ENCODE measurements around the gene NUP93.
"Not testable (repeated sequence)": the region's sequence is repeated elsewhere in the genome, so short reads cannot be mapped to it uniquely, and the experiment has no call there.

NUP93 gene

DNA sequence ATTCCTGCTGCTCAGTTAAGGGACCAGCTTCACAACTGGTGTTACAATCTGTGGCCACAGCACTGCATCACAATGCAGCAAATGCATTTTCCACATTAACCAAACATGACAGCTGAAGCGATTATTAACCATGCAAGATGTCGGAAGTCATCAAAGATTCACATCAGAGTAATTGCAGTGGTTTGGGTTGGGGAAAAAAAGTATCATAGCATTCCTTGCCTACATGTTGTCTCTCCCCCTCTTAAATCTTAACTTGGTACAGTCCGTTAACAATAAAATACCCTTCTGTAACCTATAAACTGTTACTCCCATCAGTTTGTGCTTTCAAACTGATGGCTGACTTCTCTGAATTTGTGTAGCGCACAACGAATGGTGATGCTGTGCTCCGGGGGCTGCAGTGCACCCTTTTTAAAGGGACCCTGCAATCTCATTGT lies 51.6 kb downstream of the NUP93 start:
- DNase-seq, result no peak

DNA sequence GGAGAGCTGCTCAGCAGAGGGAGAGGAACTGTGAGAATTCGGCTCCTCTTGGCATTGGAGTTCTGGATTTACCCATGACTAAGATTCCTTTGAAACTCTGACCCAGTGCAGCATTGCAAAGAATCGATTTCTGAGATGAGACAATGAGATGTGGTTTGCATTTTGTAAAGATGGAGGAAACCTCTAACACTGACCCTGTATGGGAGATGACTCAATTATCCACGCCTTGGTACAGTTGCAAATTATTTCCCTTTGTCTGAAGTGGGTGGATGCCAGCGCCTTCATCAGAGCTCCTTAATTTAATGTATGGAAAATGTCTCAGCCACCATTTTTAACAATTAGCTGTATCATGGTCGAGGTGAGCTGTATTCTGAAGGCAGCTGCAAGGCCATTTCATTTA lies 53.4 kb downstream of the NUP93 start:
- DNase-seq, result no peak

DNA sequence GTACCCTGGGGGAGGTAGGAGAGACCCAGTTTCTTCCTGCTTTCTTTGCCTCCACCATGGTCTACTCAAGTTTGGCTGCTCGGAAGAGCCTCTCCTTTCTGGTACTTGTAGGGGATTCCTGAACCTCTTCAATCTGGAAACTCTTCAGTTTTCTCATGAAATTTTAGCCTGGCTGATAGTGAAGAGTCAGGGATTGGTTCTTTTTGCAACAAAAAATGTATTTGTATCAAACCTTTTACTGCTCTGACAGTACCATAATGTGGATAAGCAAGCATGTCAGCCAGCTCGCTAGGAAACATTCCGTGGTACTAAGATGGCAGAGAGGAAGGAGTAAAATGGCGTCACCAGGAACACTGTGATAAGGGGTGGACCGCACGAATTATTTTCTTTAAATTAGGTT lies 55.4 kb downstream of the NUP93 start:
- DNase-seq, result no peak

DNA sequence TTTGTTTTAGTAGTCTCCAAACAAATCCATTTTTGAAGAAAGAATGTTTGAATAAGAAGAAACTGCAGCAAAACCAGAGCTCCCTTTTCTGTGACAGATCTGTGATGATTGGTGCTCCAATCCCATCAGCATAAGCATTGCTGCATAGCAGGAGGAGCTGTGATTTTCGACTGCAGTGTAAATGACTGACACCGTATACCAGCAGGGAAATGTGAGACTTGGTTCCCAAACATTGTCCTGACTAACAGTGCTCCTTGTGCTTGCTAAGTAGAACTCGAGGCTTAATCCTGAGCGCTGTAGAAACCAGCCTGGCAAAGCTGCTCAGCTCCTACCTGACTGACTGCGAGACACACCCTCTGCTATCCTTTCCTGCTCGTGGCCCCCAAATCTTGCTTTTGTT lies 57.2 kb downstream of the NUP93 start:
- no peak for DNase-seq

DNA sequence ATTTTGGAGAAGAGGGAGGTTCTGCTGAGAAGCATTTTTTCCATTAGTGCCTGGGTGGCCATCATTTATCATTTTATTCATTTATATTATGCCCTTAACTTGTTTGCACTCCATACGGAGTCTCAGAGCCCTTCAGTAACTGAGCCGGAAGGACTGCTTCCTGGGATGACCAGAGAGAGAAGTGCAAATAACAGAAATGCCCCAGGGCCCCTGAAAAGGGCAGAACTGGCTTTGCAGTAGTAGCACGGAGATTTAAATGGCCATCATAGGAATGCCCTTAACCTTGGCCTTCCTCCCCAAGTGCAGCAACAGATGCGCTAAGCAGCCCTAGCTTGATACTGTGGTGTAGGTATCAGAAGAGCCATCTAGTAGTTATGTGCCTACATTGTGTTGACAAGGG lies 58.5 kb downstream of the NUP93 start:
- no peak for DNase-seq

DNA sequence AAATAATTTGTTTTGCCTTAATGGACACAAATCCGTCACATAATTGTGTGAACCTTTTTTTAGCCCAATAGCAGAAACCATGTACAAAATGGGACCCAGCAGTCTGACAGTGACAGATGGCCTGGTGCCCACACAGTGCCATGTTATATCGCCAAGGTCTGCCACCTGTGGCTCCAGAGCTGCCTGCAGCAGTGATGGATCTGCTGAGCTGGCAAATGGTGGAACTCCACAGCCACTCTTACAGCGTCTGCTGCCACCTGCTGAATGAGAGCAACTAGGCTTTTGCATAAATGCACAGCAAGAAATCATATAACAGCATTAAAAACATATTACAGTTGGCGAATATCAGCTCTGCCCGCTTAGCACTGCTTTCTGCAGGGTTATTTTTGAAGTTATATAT lies 59.4 kb downstream of the NUP93 start:
- no peak for DNase-seq

DNA sequence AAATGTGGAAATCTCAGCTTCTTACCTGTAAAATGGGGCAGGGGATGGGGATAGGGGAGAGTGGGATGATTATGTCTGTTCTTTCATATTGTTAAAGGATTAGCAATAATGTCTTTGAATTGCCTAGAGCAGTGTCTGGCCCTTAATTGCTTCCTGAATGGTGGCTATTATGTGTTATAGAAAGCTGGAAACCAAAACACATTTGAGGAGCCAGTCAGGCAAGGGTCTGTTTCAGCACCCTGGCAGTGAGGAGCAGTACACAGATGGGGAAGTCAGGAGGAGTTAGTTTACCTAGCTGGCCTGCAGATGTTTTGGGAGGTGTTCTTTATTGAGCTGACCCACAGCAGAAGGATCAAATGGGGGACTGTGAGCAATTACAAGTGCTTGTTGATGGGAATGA lies 63.0 kb downstream of the NUP93 start:
- DNase-seq, result no peak

DNA sequence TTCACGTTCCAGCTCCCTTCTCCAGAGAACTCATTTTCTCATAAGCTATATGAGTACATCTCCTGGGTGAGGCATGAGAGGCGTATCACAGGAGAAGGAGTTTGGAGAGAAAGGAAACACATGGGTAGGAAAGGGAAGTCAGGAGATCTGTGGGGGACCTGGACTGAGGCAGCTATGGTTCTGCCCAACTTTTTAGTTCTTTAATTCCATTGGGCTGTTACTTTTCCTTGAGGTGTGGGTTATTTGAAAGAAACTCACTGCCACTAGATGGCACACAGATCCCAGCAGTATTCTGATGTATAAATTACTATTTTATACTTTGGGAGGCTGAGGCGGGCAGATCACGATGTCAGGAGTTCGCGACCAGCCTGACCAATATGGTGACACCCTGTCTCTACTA lies 63.6 kb downstream of the NUP93 start:
- no peak for DNase-seq

DNA sequence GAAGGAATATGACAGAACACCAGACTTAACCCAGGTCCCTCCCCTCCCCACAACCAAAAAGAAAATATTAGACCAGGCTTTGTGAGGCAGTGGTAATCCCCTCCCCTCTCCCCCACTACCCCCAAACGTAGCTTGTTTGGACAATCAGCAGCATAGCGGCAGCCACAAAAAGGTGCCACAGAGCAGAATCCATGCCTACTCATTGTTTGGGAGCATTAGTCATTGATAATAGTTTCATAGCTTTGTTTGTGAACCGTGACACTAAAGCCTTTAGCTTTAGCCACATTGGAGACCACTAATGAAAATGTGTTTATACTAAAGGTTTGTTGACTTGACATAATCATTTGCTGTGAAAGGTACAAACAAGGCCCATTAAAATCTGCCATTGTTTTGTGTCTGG lies 65.1 kb downstream of the NUP93 start:
- no peak for DNase-seq

DNA sequence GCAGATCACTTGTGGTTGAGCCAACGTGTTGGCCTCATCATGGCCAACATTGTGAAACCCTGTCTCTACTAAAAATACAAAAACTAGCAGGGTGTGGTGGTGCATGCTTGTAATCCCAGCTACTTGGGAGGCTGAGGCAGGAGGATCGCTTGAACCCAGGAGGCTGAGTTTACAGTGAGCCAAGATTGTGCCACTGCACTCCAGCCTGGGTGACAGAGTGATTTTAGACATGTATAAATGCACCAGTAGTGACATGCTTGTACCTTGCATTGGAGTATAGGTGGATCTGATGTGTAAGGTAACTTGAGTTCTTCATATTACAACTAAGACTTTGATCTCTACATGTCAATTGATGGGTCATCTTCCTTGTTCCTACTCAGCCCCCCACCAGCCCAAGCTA lies 67.1 kb downstream of the NUP93 start:
- DNase-seq, result not testable (repeated sequence)

DNA sequence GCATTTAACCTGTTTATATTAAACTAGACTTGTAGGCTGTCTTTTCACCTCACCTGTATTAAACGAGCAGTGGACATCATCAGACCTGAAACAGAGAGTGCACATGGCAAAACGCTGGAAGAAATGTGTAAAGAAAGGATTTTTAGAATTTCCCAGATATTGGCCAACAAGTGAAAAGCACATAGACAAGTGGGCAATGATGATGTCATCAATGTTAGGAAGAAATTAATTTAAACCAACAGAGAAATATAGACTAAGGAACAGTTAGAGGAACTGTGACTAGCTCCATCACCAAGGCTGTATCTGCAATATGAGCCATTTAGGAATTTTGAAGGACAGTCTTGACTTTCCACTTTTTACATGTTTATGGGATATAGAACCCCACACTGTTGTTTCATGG lies 67.9 kb downstream of the NUP93 start:
- DNase-seq, result no peak

DNA sequence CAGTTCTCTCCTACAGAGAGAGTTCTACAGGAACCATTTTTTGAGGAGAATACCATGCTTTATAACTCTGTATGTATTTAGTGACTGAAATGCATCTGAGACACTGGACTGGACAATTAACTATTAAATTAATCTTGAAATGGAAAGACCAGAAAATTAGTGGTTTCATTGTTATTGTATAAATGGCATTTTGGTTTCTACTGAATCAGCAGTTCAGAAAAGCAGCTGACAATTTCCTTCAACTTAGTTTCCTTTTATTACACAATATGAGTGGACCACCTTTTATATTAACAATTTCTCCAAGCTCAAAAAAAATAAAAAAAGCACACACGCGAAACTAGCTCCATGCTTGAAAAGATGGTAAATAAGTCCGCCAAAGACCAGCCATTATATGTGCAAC lies 69.0 kb downstream of the NUP93 start:
- DNase-seq, result no peak

DNA sequence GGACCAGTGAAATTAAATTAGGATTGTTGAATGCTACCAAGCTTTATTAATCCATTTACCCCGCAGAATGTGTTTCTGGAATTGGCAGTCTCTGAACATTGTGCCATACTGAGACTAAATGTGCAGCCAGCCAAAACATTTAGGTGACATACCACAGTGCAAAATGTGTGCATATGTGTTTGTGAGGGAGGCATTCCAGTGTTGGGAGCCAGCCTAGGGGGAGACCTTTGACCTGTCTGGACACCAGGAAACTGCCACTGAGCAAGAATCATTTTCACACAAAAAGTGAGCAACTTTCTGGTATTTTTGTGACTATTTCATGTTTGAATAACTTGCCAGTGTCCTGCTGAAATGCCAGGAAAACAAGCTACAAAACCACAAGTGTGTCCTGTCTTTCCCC lies 70.4 kb downstream of the NUP93 start:
- DNase-seq, result no peak

DNA sequence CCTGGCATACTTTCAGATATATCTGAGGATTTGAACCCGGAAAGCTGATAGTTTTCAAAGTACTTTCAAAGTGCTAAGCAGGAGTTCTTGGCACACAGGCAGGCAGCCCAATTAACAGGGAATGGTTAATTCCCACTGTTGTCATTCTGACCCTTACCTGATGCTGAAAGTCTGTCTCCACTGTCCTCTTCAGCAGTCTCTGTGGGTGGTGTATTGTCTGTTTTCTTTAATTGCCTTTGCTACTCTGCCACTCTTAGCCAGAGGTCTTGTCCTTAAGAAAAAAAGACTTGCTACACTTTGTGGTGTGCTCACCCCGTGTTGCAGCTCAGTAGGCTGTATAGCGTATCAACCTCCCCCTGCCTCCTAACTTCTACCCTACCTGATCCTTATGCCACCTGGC lies 71.8 kb downstream of the NUP93 start:
- DNase-seq, result no peak

DNA sequence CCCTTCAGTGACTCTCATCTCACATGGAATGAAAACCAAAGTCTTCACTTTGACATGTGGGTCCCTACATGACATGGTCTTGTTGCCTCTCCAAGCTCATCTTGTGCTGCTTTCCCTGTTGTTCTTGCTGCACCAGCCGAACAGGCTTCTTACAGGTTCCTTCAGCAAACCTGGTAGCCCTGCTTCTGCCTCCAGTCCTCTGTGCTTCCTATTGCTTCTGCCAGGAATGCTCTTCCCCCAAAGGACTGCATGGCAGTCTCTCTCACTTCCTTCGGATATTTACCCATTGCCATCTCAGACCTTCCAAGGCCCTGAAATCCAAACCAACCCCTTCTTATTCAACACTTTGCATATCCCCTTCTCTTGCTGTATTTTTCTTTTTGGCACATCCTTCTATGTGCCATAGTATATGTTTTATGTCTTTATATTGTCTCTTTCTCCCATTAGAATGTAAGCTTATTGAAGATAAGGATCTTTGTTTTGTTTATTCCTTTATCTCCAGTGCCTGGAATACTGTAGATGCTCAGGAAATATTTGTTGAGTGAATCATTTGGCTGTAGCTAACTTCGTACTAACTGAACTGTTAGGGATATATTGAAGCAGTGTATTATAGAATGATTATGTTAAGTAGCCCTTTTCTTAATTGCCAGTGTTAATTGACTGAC lies 77.2 kb downstream of the NUP93 start:
- no peak for DNase-seq

DNA sequence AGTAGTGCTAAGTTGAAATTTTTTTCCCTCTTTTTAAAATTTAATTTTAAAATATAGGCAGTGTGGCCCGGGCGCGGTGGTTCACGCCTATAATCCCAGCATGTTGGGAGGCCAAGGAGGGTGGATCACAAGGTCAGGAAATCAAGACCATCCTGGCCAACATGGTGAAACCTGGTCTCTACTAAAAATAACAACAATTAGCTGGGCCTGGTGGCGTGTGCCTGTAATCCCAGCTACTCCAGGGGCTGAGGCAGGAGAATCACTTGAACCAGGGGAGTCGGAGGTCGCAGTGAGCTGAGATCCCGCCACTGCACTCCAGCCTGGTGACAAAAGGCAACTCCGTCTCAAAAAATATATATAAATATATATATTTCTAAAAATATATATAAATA lies 77.7 kb downstream of the NUP93 start:
- DNase-seq, result not testable (repeated sequence)

DNA sequence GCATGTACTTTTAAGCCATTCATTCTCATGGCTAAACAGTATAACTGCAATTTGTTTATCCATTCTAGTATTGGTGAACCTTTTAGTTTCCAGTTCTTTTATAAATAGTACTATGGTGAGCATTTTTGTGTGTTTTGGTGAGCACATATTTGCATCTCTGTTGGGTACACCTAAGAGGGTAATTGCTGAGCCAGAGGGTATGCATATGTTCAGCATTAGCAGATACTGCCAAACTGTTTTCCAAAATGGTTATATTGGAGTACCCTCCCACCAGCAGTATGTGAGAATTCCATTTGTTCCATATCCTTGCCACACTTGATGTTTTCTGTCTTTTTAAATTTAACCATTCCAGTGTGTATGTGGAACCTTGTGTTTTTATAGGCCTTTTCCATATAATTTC lies 81.0 kb downstream of the NUP93 start:
- no peak for DNase-seq

DNA sequence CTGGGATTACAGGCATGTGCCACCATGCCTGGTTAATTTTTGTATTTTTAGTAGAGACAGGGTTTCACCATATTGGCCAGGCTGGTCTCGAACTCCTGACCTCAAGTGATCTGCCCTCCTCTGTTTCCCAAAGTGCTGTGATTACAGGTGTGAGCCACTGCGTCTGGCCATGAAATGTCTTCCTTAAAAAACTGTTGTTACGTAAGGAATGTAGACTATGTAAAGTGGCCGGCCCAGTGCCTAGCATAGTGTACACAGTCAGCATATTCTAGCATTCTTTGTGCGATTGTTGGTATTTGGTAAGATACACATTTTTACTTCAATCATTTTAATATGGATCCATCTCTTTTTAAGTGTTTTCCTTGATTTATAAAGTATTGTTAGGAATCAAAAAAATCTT lies 81.7 kb downstream of the NUP93 start:
- DNase-seq, result not testable (repeated sequence)

DNA sequence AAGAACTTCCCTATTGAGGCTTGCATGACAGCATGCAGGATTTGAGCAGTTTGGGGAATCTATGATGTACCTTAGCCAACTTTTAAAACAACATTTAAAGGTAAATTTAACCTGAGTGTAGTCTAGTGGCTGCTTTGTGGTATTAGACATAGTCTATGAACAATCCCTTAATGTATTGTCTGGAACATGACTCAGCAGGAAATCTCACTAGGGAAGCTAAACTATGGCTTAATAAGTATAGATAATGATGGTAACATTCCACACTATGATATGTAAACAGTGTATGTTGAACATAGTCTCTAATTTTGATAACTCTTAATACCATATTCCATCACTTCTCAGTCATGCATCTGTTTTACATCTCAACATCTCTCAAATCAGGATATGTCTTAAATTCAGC lies 83.0 kb downstream of the NUP93 start:
- no peak for DNase-seq

DNA sequence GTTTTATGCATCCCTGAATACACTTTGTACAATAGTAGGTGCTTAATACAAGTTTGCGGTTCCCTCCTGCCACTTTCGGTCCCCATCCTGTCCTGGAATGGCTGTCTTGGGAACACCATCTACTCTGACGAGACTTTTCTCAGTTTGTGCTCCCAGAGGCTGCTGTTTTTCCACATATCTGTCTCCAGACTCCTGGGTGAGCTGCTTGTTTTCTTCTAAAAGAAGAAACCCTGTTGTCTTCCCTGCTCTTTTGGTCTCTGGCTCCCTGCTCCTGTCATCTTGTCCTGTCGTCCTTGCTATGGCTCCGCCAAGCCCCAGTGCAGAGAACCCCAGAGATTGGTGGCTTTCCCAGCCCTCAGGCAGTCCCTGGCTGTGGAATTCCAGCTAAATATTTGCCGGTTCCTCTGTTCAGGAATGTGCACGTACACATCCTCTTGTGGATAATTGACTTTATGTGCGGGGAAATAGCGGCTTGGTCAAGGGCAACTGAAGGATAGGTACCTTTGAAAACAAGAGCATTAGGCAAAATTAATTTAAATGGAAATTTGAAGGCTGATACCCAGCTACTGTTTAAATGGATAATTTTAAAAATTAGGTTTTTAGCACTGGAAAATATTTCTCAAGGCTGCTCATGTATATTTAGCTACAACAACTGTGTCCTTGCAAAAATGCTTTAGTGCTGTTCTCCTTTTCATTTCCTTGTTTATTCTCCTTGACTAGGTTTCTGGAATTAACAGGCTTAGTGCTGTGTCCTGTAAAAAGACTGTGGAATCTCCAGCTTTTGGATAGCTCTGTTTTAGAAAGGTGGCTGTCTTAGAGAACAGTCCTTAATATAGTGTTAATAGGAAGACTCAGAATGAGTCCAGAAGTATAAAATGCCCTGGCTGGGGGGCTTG lies 84.9 kb downstream of the NUP93 start:
- DNase-seq, result no peak

DNA sequence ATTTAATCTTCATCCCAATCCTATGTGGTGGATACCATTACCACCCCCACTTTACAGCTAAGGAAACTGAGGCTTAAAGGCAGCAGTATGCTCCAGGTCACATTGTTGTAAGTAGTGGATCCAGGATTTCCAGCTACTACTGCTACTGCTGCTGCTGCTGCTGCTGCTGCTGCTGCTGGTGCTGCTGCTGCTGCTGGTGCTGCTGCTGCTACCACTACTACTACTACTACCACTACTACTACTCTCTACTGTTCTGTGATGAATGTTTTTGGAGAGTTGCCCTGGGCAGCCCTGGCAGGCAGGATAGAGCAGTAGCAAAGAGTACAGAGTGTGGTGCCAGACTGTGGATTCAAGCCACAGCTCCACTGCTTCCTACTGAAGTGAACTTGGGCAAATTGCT lies 85.8 kb downstream of the NUP93 start:
- no peak for DNase-seq

DNA sequence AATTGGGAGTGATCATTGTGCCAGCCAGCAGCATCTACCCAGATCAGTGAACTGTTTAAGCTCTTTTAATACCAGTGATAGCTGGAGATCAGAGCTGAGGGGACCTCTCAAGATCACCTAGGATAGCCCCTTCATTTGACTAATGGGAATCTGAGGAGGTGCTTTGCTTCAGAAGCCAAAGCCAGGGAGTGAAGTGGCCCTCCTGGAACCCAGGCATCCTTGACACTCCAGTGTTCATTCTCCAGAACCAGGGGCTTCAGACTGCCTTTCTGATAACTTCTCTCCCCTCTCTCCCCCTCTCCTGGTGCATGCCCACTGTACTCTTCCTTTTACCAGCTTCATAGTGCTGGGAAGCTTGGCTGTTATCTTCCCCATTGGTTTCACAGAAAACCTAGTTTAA lies 87.1 kb downstream of the NUP93 start:
- no peak for DNase-seq

DNA sequence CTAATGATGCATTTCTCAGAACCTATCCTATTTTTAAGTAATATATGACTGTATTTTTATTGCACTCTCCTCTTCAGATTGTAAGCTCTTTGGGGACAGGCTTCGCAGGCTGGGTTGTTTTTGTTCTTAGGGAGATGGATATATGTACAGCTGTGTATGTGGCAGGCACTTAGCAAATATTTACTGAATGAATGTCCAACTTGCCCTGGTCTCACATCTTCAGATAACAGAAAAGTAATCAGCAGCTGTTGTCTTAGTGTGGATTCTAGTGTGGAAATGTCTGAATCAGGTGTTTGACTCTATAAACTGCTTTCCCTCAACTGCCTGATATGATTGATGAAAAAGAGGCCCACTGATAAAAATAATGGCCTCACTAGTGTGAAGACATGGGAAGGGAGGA lies 88.0 kb downstream of the NUP93 start:
- no peak for DNase-seq

DNA sequence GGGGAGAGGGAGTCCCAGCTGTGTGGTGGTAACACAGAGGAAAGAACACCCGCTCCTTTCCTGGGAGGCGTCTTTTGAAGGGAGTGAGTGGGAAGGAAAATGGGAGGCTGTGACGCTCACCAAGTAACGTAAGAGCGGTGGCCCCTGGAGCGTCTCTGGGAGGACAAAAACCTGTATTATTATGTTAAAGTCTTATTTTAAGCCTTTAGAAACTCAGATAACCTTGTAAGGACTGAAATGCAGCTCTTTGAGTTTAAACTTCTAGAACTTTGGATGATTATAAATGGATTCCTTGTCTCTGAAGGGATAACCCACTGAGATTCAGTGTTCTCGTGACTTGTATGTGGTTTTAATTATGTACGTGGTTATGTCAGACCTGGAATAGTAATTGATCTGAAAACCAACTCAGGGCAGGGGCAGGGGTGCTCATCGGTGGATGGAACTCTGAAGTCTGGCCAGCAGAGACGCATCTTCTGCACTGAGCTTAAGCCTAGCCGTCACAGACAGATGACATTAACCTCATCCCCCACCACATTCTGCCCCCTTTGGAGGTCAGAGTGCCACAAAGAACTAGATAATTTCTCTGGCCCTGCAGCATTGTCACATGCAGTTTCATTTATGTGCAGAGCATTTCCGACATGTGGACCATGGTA lies 93.3 kb downstream of the NUP93 start:
- DNase-seq, result no peak
